Right lobe of liver (tissue), 6 donors: Measurements from ENCODE around the gene GTF3C6. TPM values are rescaled to one million over a fixed set of nuclear protein-coding genes. Genes with fewer than 3 reads are reported as not detected.

Experiments
- ATAC-seq, 4 donors: fragments of 200-7000 bp; cut with Tn5 transposase; one replicate each; pipeline ENCODE4 v1.9.1; 2020; ENCODE audit warnings: mild to moderate bottlenecking in 4 of 4, moderate library complexity in 4 of 4
- DNase-seq, 3 donors: peaks; one replicate each; pipeline ENCODE4 v3.0.0-alpha.2; 2020
- H3K27ac ChIP-seq, 3 donors: fragments of 200-600 bp; one replicate each; pipeline ENCODE4 v1.8.0; 2022
- H3K27me3 ChIP-seq, 2 donors: fragments of 200-600 bp; one replicate each; pipeline ENCODE4 v1.8.0; 2022
- H3K36me3 ChIP-seq, 4 donors: fragments of 200-600 bp; sonication (generic) in 1 of 4; one replicate each; pipeline versions ENCODE4 v1.5.1 to v1.8.0; 2017 to 2022; ENCODE audit warnings: control low read depth in 1 of 4
- H3K4me1 ChIP-seq, 4 donors: fragments of 200-600 bp; sonication (generic) in 1 of 4; one replicate each; pipeline versions ENCODE4 v1.5.1 to v1.8.0; 2017 to 2022; ENCODE audit warnings: control low read depth in 1 of 4
- H3K4me3 ChIP-seq, 3 donors: fragments of 200-600 bp; one replicate each; pipeline ENCODE4 v1.8.0; 2022
- H3K9me3 ChIP-seq, 4 donors: fragments of 200-600 bp; sonication (generic) in 1 of 4; one replicate each; pipeline versions ENCODE4 v1.5.1 to v1.8.0; 2017 to 2022; ENCODE audit warnings: control low read depth in 1 of 4
- CTCF ChIP-seq, 4 donors: fragments of 200-600 bp in 3 of 4; fragments of 450-650 bp in 1 of 4; IDR thresholded peaks; one replicate each; pipeline versions ENCODE4 v1.5.1 to v1.8.0; 2016 to 2022; ENCODE audit warnings: antibody characterized with exemption in 4 of 4, mild to moderate bottlenecking in 2 of 4
- POLR2A ChIP-seq: fragments of 450-650 bp; IDR thresholded peaks from one replicate; pipeline ENCODE4 v1.6.1; 2017; ENCODE audit warnings: antibody characterized with exemption, mild to moderate bottlenecking
- WGBS: methylation state at CpG from one replicate; pipeline ENCODE4 v1.1.6; 2018; ENCODE audit warnings: low coverage, low lambda C conversion rate; ENCODE audit not compliant: insufficient coverage; ENCODE audit errors: missing lambda C conversion rate; 5-methylcytosine and 5-hydroxymethylcytosine counted together
- intact Hi-C, 2 donors: fragments of 100-400 bp; cut with DNase I; formaldehyde crosslinking; loops; one replicate each; pipeline versions ENCODE4 v1.11.2 to v1.14.1; 2022
- total RNA-seq, 6 experiments: library from RNA; depleted of rRNA in 2 of 6; stranded (reverse); fragments of >200 nt in 2 of 6; fragmentation: NEBNext Ultra II Directional in 3 of 6; extraction: Animal tissue kit (Norgen Biotek cat#: 25700) in 3 of 6; gene quantifications; one replicate each; pipeline versions ENCODE4 v1.1.0 to v1.2.4, GENCODE V29; 2016 to 2023
- donor health status: DM: no; HTN: yes; CAD: no.
- donor health status: DM: no; HTN: no; CAD: no.
- donor health status: DM: no; HTN: no; CAD: no.
- donor health status: DM: no; HTN: yes; CAD: no.
- donor health status: DM: no; HTN: yes; CAD: no.

GTF3C6 gene
- total RNA-seq, 6 experiments from 2014 or later: 21.2 to 47.7 (median 30.8) TPM

- intact Hi-C loops: no loop called here
- Histone ChIP-seq H3K27ac (no peak overlapping the region), H3K4me3 (no peak overlapping the region), H3K27me3 (no peaks in the 10 kb centered on the region), H3K4me1 (no peaks in the 10 kb centered on the region), H3K9me3 (no peaks in the 10 kb centered on the region), H3K36me3 (peaks cover 0 to 13% (median 1%) of the 10 kb centered on the region in 4 donors)
- no peak for DNase-seq
- ATAC-seq: peak; percentile 29 to 61 (median 48)
- WGBS: 44% methylated on average over 2 of the region's 2 CpGs
- TF ChIP-seq POLR2A (no peak), CTCF (IDR thresholded peaks at IDR 0.05) (no peak)
These were observed 13.0 kb downstream of the GTF3C6 start for GRCh38 chr6:110971468-110971867.

GRCh38 chr6:110976575-110976974 is 18.1 kb downstream of the GTF3C6 start:
- intact Hi-C loops: no loop called here
- Histone ChIP-seq H3K36me3 (no peaks in the 10 kb centered on the region), H3K27me3 (no peaks in the 10 kb centered on the region), H3K27ac (no peak overlapping the region), H3K4me3 (no peak overlapping the region), H3K9me3 (no peaks in the 10 kb centered on the region), H3K4me1 (no peaks in the 10 kb centered on the region)
- peak in 3 of 4 donors; percentile 27 to 53 (median 38) for ATAC-seq
- no peak for DNase-seq
- WGBS: 42% methylated on average over 1 of the region's 1 CpG
- TF ChIP-seq POLR2A (no peak), CTCF (IDR thresholded peaks at IDR 0.05) (no peak)

GRCh38 chr6:110979565-110980101 is 21.1 kb downstream of the GTF3C6 start:
- no peaks in the 10 kb centered on the region for H3K27me3 ChIP-seq
- 93% methylated on average over 9 of the region's 9 CpGs for WGBS
- ATAC-seq (no peak), DNase-seq (no peak)
- no peaks in the 10 kb centered on the region for H3K9me3 ChIP-seq
- H3K4me3 ChIP-seq: no peak overlapping the region
- H3K27ac ChIP-seq: no peak overlapping the region
- H3K4me1 ChIP-seq: peaks cover 0 to 9% (median 0%) of the 10 kb centered on the region in 4 donors
- intact Hi-C loops: no loop called here
- no peaks in the 10 kb centered on the region for H3K36me3 ChIP-seq
- TF ChIP-seq POLR2A: no peak
- no peak for TF ChIP-seq CTCF (IDR thresholded peaks at IDR 0.05)

GRCh38 chr6:110980227-110980626 is 21.7 kb downstream of the GTF3C6 start:
- intact Hi-C loops: no loop called here
- Histone ChIP-seq H3K4me3 (no peak overlapping the region), H3K27ac (no peak overlapping the region), H3K27me3 (no peaks in the 10 kb centered on the region), H3K4me1 (peaks cover 0 to 9% (median 0%) of the 10 kb centered on the region in 4 donors), H3K36me3 (peaks cover 0 to 6% (median 1%) of the 10 kb centered on the region in 4 donors), H3K9me3 (no peaks in the 10 kb centered on the region)
- TF ChIP-seq POLR2A (no peak), CTCF (IDR thresholded peaks at IDR 0.05) (no peak)
- ATAC-seq (no peak), DNase-seq (no peak)
- WGBS: 85% methylated on average over 5 of the region's 5 CpGs
